Nephron progenitor cell (in vitro differentiated cells): ENCODE data around the gene CGB2.
A peak's percentile ranks its signal among the peaks of the same experiment; 100 is the strongest.

Source experiments
- DNase-seq: peaks from one replicate; pipeline ENCODE4 v3.0.0; 2021
- H3K27ac Mint-ChIP-seq: 2 replicates; pipeline ENCODE4 v1.8.0; 2021; ENCODE audit warnings: mild to moderate bottlenecking, moderate library complexity, mixed read lengths
- H3K27me3 Mint-ChIP-seq: 2 replicates; pipeline ENCODE4 v1.8.0; 2021; ENCODE audit warnings: mild to moderate bottlenecking, low read depth, mixed read lengths; ENCODE audit not compliant: poor library complexity
- H3K36me3 Mint-ChIP-seq: 2 replicates; pipeline ENCODE4 v1.8.0; 2021; ENCODE audit warnings: low read depth, mixed read lengths
- H3K4me1 Mint-ChIP-seq: 2 replicates; pipeline ENCODE4 v1.8.0; 2021; ENCODE audit warnings: mixed read lengths
- H3K4me3 Mint-ChIP-seq: 2 replicates; pipeline ENCODE4 v1.8.0; 2021; ENCODE audit warnings: mild to moderate bottlenecking, moderate library complexity, mixed read lengths
- H3K9me3 Mint-ChIP-seq: 2 replicates; pipeline ENCODE4 v1.8.0; 2021; ENCODE audit warnings: mild to moderate bottlenecking, moderate library complexity, mixed read lengths
- TF ChIP-seq, protein P1 (sequence below): fragments of 200-600 bp; sonication (generic); IDR thresholded peaks from 2 replicates; pipeline ENCODE4 v1.5.0; 2021; ENCODE audit warnings: antibody characterized with exemption

Gene CGB2

DNA sequence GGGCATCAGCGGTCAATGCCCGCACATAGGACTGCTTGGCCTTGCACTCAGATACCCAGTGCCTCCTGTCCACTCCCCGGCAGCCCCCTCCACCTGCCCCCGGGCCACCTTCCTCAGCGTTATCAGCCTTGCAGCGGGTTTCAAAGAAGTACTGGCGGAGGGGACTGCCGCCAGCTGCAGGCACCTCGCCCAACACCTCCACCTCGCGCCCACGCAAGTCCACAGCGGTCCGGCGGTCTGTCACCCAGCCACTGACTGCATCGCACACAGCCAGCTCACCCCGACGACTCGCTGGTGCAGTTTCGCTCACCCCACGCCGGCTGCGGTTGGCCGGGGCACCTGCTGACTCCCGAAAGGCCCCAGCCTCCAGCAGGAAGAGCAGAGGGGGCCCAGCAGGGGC lies 29.8 kb downstream of the CGB2 start:
- Mint-ChIP-seq H3K27me3 (peaks cover 42% of the 10 kb centered on the region), H3K27ac (no peak overlapping the region), H3K4me3 (no peak overlapping the region), H3K4me1 (peaks cover 66% of the 10 kb centered on the region), H3K9me3 (no peaks in the 10 kb centered on the region), H3K36me3 (no peaks in the 10 kb centered on the region)
- TF ChIP-seq, protein P1, sequence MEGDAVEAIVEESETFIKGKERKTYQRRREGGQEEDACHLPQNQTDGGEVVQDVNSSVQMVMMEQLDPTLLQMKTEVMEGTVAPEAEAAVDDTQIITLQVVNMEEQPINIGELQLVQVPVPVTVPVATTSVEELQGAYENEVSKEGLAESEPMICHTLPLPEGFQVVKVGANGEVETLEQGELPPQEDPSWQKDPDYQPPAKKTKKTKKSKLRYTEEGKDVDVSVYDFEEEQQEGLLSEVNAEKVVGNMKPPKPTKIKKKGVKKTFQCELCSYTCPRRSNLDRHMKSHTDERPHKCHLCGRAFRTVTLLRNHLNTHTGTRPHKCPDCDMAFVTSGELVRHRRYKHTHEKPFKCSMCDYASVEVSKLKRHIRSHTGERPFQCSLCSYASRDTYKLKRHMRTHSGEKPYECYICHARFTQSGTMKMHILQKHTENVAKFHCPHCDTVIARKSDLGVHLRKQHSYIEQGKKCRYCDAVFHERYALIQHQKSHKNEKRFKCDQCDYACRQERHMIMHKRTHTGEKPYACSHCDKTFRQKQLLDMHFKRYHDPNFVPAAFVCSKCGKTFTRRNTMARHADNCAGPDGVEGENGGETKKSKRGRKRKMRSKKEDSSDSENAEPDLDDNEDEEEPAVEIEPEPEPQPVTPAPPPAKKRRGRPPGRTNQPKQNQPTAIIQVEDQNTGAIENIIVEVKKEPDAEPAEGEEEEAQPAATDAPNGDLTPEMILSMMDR: no peak
- no peak for DNase-seq

GRCh38 chr19:49064029-49064629 lies 32.4 kb downstream of the CGB2 start:
- TF ChIP-seq, protein P1: no peak
- H3K4me3 Mint-ChIP-seq: peak overlapping the region; percentile 67
- peaks cover 66% of the 10 kb centered on the region for H3K4me1 Mint-ChIP-seq
- peaks cover 2% of the 10 kb centered on the region for H3K36me3 Mint-ChIP-seq
- no peak for DNase-seq
- peaks cover 32% of the 10 kb centered on the region for H3K27me3 Mint-ChIP-seq
- peaks cover 7% of the 10 kb centered on the region for H3K9me3 Mint-ChIP-seq
- no peak overlapping the region for H3K27ac Mint-ChIP-seq

GRCh38 chr19:49064768-49065611 lies 33.3 kb downstream of the CGB2 start, which contains the start of gene NTF4:
Gene NTF4, minus strand, starts transcription at chr19:49064818. Its CDS starts 2,821 bp downstream, at chr19:49061997.
- peak; percentile 87 for DNase-seq
- TF ChIP-seq, protein P1: no peak
- Mint-ChIP-seq H3K27me3 (peaks cover 36% of the 10 kb centered on the region), H3K27ac (peak within 1 kb of the TSS; percentile 5), H3K9me3 (peaks cover 14% of the 10 kb centered on the region), H3K4me1 (peaks cover 68% of the 10 kb centered on the region), H3K4me3 (peak within 1 kb of the TSS; percentile 72), H3K36me3 (peaks cover 9% of the 10 kb centered on the region)

- peak overlapping the region; percentile 36 for H3K27ac Mint-ChIP-seq
- peak overlapping the region; percentile 72 for H3K4me3 Mint-ChIP-seq
- DNase-seq: no peak
- H3K4me1 Mint-ChIP-seq: peaks cover 68% of the 10 kb centered on the region
- peaks cover 24% of the 10 kb centered on the region for H3K9me3 Mint-ChIP-seq
- peaks cover 16% of the 10 kb centered on the region for H3K36me3 Mint-ChIP-seq
- peaks cover 39% of the 10 kb centered on the region for H3K27me3 Mint-ChIP-seq
- TF ChIP-seq, protein P1: no peak
Measured at GRCh38 chr19:49065905-49066512, 34.3 kb downstream of the CGB2 start.

DNA sequence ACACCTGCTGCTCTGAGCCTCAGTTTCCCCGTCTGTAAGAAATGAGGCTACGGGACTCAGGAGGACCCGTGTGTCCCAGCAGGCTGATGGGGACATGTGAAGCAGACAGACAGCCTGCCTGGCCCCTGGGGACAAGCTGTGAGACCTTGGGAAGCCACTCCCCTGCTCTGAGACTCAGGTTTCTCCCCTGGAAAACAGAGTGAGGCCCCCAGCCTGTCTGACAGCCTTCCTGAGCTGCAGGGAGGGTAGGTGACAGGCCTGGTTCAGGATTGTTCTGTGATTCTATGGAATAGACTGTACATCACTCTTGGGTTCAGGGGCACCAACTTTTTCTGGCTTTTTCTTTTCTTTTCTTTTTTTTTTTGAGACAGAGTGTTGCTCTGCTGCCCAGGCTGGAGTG lies 35.9 kb downstream of the CGB2 start:
- Mint-ChIP-seq H3K27ac (peak overlapping the region; percentile 63), H3K9me3 (peaks cover 32% of the 10 kb centered on the region), H3K36me3 (peaks cover 16% of the 10 kb centered on the region), H3K4me1 (peaks cover 73% of the 10 kb centered on the region), H3K27me3 (peaks cover 48% of the 10 kb centered on the region), H3K4me3 (peak overlapping the region; percentile 30)
- no peak for DNase-seq
- TF ChIP-seq, protein P1: no peak
